Keratinocyte (primary cell): ENCODE measurements around the gene RYR2. TPM values are rescaled to one million over a fixed set of nuclear protein-coding genes. Genes with fewer than 3 reads are reported as not detected.
A peak's percentile ranks its signal among the peaks of the same experiment; 100 is the strongest.

Experiments used
- DNase-seq: peaks from one replicate; pipeline ENCODE4 v3.0.0-alpha.2; 2011; ENCODE audit warnings: low read depth, missing footprints, low spot score
- FAIRE-seq: peaks from 2 replicates; lab custom pipeline; 2011; peaks lifted over from hg19 to GRCh38; lab: Jason Lieb, UNC
- H2AFZ ChIP-seq: 2 replicates; pipeline ENCODE4 v1.6.0; 2012; ENCODE audit warnings: low read length, control low read depth, inconsistent platforms; ENCODE audit not compliant: control insufficient read depth
- H3K27ac ChIP-seq: 2 replicates; pipeline ENCODE4 v1.5.1; 2011; ENCODE audit warnings: low read length; ENCODE audit not compliant: control insufficient read depth, insufficient read depth
- H3K27me3 ChIP-seq: 3 replicates; pipeline ENCODE4 v1.6.0; 2011; ENCODE audit warnings: low read length; ENCODE audit not compliant: control insufficient read depth, insufficient read depth; ENCODE audit errors: extremely low read depth
- H3K36me3 ChIP-seq, 2 experiments: 2 replicates in 1 of 2; 3 replicates in 1 of 2; pipeline ENCODE4 v1.5.1; 2011; ENCODE audit warnings: low read length in 2 of 2, mild to moderate bottlenecking in 1 of 2; ENCODE audit not compliant: control insufficient read depth in 2 of 2, insufficient read depth in 2 of 2; ENCODE audit errors: extremely low read depth in 1 of 2
- H3K4me1 ChIP-seq: 3 replicates; pipeline ENCODE4 v1.5.1; 2011; ENCODE audit warnings: low read length; ENCODE audit not compliant: control insufficient read depth, insufficient read depth; ENCODE audit errors: extremely low read depth
- H3K4me2 ChIP-seq: 3 replicates; pipeline ENCODE4 v1.6.0; 2011; ENCODE audit warnings: low read depth, low read length; ENCODE audit not compliant: control insufficient read depth, insufficient read depth; ENCODE audit errors: extremely low read depth
- H3K4me3 ChIP-seq, 3 experiments: fragments of 200-600 bp in 1 of 3; sonication (generic) in 1 of 3; 2 replicates in 2 of 3; 3 replicates in 1 of 3; pipeline ENCODE4 v1.5.1; 2011 to 2016; ENCODE audit warnings: low read length in 3 of 3, mild to moderate bottlenecking in 3 of 3, control low read depth in 2 of 3, inconsistent platforms in 1 of 3, low read depth in 1 of 3, mixed read lengths in 1 of 3, mixed run types in 1 of 3, moderate library complexity in 1 of 3; ENCODE audit not compliant: control insufficient read depth in 2 of 3, insufficient read depth in 2 of 3; ENCODE audit errors: extremely low read depth in 1 of 3
- H3K79me2 ChIP-seq: 2 replicates; pipeline ENCODE4 v1.6.0; 2012; ENCODE audit warnings: low read length; ENCODE audit not compliant: control insufficient read depth, insufficient read depth
- H3K9ac ChIP-seq: 3 replicates; pipeline ENCODE4 v1.6.0; 2011; ENCODE audit warnings: low read length; ENCODE audit not compliant: control insufficient read depth, insufficient read depth; ENCODE audit errors: extremely low read depth
- H3K9me1 ChIP-seq: 3 replicates; pipeline ENCODE4 v1.6.0; 2011; ENCODE audit warnings: low read length; ENCODE audit not compliant: control insufficient read depth, insufficient read depth; ENCODE audit errors: extremely low read depth
- H3K9me3 ChIP-seq: 2 replicates; pipeline ENCODE4 v1.5.1; 2012; ENCODE audit warnings: low read depth, low read length; ENCODE audit not compliant: control insufficient read depth
- H4K20me1 ChIP-seq: 3 replicates; pipeline ENCODE4 v1.6.0; 2011; ENCODE audit warnings: low read length; ENCODE audit not compliant: control insufficient read depth, insufficient read depth; ENCODE audit errors: extremely low read depth
- CTCF ChIP-seq, 3 experiments: IDR thresholded peaks in 1 of 3; conservative IDR thresholded peaks in 1 of 3; optimal IDR thresholded peaks in 1 of 3; 2 replicates in 2 of 3; 3 replicates in 1 of 3; pipeline versions ENCODE3 to v1.5.1; 2011; ENCODE audit warnings: low read length in 3 of 3, mild to moderate bottlenecking in 3 of 3, moderate library complexity in 2 of 3, control low read depth in 1 of 3, inconsistent platforms in 1 of 3; ENCODE audit not compliant: insufficient read depth in 2 of 3; ENCODE audit errors: extremely low read depth in 1 of 3
- EZH2 ChIP-seq: IDR thresholded peaks from one replicate; pipeline ENCODE4 v1.6.1; 2012; ENCODE audit warnings: inconsistent platforms, mild to moderate bottlenecking, low read length, moderate library complexity
- dilution Hi-C: fragments of 300-500 bp; cut with MboI; formaldehyde crosslinking; loops from one replicate; pipeline ENCODE4 v1.7.0; 2020; ENCODE audit warnings: low sequenced_read_pairs; ENCODE audit not compliant: extremely low pct_ligation_motif_present
- polyA plus RNA-seq, 5 experiments: library from polyadenylated mRNA; depleted of rRNA in 3 of 5; stranded (reverse) in 3 of 5; stranded (forward) in 1 of 5; unstranded in 1 of 5; fragments of >200 nt; gene quantifications; 1 replicate in 1 of 5; 2 replicates in 3 of 5; 3 replicates in 1 of 5; pipeline versions ENCODE4 v1.2.1 to v1.2.3, GENCODE V29; 2011 to 2012; ENCODE audit warnings: missing spikeins in 2 of 5, low read depth in 1 of 5, low replicate concordance in 1 of 5

RYR2 gene
- polyA plus RNA-seq, 1 donor (not counting 4 experiments of a cell fraction or from before 2014, with no cell fraction given) = 0.05 TPM

GRCh38 chr1:237851210-237851845 lies 809.3 kb downstream of the RYR2 start:
- no peaks in the 10 kb centered on the region for H3K9me1 ChIP-seq
- TF ChIP-seq EZH2 (no peak), CTCF (optimal IDR thresholded peaks at IDR 0.05 in 1 of 3, IDR thresholded peaks at IDR 0.05 in 1 of 3, conservative IDR thresholded peaks at IDR 0.05 in 1 of 3; ENCODE audit: extremely low read depth in 1 of 3, insufficient read depth in 2 of 3, low read length in 3 of 3) (peak; percentile 78 to 91 (median 83))
- H3K9ac ChIP-seq = no peak overlapping the region
- H3K4me3 ChIP-seq = no peak overlapping the region
- H3K27ac ChIP-seq = no peak overlapping the region
- H3K79me2 ChIP-seq = no peaks in the 10 kb centered on the region
- H3K36me3 ChIP-seq = no peaks in the 10 kb centered on the region
- dilution Hi-C loops = no loop called here
- no peaks in the 10 kb centered on the region for H3K4me1 ChIP-seq
- no peaks in the 10 kb centered on the region for H3K9me3 ChIP-seq
- no peaks in the 10 kb centered on the region for H3K27me3 ChIP-seq
- H2AFZ ChIP-seq = no peak overlapping the region
- DNase-seq (no peak), FAIRE-seq (no peak)
- H4K20me1 ChIP-seq = no peaks in the 10 kb centered on the region
- no peak overlapping the region for H3K4me2 ChIP-seq

DNA sequence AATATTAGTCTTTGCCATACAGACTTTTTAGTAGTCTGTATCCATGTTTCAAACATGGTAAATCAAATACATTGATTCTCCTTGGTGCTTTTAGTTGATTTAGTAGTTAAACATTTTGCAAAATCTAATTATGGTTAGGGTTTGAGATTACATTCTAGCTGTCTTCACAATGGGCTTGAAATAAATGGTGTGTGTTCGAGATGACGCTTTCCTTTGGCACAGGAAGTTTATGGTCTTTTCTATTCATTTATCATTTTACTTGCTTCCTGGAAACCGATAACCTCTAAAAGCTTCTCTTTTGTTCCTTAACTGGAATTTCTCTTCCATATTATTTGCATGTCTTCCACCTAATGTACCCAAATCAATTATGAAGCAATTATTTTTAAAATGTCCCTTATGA lies 810.4 kb downstream of the RYR2 start:
- Histone ChIP-seq H2AFZ (no peak overlapping the region), H3K9ac (no peak overlapping the region), H4K20me1 (no peaks in the 10 kb centered on the region), H3K4me1 (no peaks in the 10 kb centered on the region), H3K79me2 (no peaks in the 10 kb centered on the region), H3K4me3 (no peak overlapping the region), H3K9me1 (no peaks in the 10 kb centered on the region), H3K4me2 (no peak overlapping the region), H3K27me3 (no peaks in the 10 kb centered on the region), H3K27ac (no peak overlapping the region), H3K9me3 (no peaks in the 10 kb centered on the region), H3K36me3 (no peaks in the 10 kb centered on the region)
- FAIRE-seq (no peak), DNase-seq (no peak)
- TF ChIP-seq CTCF (optimal IDR thresholded peaks at IDR 0.05 in 1 of 3, IDR thresholded peaks at IDR 0.05 in 1 of 3, conservative IDR thresholded peaks at IDR 0.05 in 1 of 3; ENCODE audit: extremely low read depth in 1 of 3, insufficient read depth in 2 of 3, low read length in 3 of 3) = no peak
- TF ChIP-seq EZH2 = no peak
- dilution Hi-C loops = no loop called here
